ENCODE results near the gene SIRT3.
"Not testable (repeated sequence)": the region's sequence is repeated elsewhere in the genome, so short reads cannot be mapped to it uniquely, and the experiment has no call there.

Gene SIRT3

DNA sequence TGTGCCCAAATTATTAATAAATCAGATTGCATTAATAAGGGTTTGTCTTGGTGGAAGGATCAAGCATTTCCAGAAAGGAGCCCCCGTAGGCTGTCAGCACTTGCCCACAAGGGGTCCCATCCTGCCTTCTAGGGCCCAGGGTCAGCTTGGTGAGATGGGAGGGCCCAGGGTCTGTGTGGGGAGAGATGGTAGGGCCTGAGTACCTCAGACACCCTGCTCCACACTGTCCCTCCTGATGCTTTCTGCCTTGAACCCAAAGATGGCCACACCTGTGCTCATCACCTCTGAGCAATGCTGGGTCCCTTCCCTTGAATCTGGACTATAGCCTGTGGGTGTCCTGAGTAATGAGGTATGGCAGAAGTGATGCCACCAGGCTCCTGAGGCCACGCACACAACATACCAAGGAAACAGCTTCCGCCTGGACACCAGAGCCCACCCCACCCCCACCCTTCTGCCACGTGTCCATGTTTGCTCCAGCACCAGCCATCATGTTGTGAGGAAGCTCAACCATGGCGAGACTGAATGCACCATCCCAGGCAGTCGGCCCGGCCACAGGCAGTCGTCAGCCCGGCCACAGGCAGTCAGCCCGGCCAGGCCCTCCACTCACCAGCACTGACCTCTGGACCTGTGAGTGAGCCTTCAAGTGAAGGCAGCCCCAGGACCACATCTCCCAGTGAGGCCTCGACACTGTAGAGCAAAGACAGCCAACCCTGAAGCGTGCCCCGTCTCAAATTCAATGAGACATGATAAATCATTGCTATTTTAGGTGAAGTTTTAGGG, 35.7 kb downstream of the SIRT3 start:
- peak; percentile 14 for DNase-seq

DNA sequence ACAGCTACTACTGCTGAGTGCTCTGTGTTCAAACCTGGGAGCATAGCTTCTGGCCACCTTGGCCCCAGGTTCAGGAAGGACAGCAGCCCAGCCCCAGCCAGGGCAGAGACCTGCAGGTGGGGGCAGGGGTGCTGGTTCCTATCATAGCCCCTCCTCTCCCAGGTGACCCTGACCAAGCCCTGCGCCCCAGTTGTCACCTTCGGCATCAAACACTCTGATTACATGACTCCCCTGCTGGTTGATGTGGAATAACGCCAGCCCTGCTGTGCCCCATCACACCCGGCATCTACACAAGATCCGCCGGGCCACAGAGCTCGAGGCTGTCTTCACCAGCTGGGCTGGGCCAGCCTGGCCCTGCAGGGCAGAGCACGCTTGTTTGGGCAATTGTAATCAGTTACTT, 36.4 kb downstream of the SIRT3 start:
- DNase-seq: peak; percentile 14

DNA sequence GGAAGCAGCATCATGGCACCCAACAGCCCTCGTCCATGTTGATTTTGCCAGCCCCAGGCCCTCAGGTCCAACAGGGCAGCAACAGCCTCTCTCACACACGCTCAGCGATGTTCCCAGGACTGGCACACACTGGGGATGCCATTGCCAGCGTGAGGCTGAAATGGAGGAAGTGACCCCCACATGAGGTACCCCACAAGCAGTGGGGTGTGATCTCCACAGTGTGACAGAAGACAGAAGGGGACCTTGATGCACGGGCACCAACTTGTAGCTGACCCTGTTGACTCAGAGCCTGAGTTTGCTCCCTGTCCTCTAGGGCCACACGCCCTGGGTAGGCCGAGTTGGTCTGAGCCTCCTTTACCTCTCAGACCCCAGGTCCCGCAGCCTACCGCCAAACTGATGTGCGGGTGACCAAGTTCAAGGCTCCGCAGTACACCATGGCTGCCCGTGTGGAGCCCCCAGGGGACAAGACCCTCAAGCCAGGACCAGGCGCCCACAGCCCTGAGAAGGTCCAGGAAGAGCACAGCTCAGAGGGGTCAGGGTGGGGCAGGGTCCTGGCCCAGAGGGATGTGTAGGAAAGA, 37.0 kb downstream of the SIRT3 start:
- peak; percentile 13 for DNase-seq

DNA sequence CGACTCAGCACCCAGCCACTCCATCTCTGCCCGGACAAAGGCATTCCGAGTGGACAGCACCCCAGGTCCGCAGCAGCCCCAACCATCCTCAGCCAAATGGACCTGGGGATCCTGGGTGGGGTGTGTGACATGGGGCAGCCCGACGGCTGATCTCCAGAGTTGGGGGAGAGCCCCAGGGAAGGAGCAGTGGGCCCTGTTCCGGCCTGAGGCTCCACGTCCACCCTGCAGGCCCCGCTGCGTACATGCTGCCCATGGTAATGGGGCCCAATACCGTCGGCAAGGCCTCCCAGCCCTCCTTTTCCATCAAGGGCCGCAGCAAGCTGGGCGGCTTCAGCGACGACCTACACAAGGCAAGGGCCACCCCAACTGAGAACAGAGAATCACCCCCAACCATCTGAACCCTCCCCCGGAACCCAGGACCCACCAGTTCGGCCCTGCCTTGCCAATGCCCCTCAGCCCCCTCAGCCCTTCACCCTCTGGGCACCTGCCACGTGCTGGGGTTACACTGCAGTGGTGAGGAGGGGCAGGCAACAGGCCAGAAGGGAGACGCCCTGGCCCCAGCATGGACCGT, 37.8 kb downstream of the SIRT3 start:
- no peak for DNase-seq

DNA sequence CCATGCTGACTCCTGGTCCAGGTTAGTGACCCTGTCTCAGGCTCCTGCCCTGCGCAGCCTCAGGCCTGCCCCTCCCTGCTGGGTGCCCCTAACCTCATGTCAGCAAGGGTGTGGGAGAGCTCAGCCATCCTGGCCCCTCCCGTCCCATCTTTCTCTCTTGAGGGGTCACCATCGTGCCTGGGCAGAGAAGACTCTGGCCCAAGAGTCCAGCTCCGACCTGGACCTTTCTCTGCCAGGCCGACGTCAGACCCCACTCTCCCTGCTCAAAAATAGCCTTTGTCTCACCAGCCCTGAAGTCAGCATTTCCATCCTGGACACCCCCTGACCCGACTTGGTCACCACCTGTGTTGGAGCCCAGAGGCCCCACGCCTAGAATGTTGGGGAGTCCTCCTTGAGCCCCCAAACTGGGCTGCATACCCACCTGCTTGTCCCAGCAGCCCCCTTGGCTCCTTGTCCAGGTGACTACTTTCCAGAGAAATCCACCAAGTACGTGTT, 38.4 kb downstream of the SIRT3 start:
- DNase-seq: peak; percentile 13

DNA sequence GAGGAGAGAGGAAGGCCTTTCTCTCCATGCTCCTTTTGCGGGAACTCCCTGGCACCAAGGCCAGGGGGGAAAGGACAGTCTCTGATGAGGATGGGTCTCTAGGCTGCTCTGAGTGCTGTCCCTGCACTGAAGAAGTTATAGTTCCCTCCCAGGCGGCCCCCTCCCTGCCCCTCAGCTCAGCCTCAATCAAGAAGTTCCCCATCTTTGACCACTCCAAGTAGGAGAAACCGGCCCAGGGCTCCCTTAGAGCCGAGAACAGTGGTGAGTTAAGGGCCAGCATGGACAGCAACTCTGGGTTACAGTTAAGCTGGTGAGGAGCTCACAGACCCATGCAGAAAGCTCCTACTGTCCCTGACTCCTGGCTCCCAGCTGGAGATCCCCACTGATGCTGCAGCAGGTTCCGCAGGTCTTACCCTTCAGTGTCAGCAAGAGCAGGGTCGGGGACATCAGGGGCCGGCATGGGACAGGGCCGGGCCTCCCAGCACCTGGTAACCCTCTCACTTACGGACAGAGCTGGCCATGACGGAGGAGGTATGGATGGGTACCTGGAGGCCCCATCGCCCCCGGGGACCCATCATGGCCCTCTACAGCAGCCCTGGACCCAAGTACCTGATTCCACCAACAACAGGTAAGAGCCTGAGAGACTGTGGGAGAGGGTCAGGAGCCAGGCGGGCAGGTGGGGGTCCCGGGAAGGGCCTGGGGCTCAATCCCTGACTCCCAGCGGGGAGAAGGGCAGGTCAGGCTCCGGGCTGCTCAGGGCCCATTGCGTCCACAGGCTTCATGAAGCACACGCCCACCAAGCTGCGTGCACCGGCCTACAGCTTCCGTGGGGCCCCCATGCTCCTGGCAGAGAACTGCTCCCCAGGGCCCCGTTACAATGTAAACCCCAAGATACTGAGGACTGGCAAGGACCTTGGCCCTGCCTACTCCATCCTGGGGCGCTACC, 39.1 kb downstream of the SIRT3 start:
- no peak for DNase-seq

DNA sequence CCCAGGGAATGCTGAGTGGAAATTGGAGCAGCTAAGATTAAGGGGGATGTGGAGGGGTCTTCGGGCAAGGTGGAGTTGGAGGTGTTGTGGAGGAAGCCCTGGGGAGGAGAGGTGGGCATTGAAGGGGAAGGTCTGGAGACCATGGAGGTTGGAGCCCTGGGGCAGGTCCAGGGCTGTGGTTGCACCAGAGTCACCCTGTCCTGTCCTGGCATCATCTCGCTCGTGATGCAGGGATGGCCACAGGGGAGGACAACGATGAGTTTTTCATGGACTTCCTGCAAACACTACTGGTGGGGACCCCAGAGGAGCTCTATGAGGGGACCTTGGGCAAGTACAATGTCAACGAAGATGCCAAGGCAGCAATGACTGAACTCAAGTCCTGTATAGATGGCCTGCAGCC, 42.7 kb downstream of the SIRT3 start:
- not testable (repeated sequence) for DNase-seq

DNA sequence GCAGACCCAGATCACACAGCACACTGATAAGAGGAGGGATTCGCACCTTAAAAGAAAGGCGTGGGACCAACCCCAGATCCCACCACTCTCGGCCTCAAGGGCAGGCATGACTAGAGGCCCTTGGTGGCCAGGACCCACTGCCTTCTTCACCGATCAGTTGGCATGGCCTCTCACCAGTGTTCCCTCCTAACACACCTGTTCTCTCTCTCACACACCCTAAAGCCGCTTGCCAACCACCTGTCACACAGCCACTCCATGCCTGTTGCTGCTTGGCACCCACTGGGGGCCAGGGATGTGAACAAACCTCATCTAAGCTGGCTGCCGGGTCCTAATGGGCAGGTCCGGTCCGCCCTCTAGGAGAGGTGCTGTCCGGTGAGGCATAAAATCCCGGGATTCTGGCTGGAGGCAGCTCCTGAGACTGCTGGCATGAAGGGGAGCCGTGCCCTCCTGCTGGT, 43.4 kb downstream of the SIRT3 start, which contains the start of gene SCGB1C1:
Gene SCGB1C1 (plus strand): TSS at position 405 of the 455 bp plus-strand sequence. CDS start 22 bp downstream, at position 427.
- not testable (repeated sequence) for DNase-seq

DNA sequence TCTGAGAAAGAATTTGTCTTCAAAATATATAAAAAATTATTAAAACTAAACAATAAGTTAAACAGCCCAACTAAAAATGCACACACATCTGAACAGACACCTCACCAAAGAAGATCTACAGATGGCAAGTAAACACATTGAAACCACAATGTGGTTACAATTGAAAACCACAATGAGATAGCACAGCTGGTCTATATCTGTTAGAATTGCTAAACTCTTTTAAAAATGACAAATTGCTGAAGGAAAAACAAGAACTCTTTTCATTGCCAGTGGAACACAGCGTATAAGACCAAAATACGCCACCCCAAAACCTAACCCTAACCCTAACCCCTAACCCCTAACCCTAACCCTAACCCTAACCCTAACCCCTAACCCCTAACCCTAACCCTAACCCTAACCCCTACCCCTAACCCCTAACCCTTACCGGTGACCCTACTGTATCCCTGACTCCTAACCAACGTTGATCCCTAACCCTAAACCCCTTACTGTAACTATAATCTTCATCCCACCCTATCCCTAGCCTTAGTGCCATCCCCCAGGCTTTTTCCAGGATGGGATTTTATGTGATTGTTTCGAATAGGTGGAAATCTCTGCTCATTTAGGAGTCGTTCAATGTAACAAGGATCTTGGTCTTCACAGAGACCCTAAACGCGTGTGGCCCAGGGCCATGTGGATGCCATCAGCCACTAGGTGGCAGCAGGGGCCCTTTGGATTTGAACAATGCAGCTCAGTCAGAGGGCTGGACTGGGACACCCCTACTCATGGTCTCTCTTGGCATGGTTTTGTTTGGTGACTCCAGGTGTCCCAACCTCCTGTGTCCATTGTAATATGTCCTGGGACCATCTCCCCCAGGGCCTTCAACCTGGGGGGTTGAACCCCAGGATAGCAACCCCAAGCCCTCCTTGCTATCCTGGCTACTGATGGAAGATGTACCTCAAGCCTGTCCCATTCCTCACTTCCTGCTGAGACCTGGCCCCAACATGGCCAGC, 44.4 kb downstream of the SIRT3 start:
- peak; percentile 70 for DNase-seq

DNA sequence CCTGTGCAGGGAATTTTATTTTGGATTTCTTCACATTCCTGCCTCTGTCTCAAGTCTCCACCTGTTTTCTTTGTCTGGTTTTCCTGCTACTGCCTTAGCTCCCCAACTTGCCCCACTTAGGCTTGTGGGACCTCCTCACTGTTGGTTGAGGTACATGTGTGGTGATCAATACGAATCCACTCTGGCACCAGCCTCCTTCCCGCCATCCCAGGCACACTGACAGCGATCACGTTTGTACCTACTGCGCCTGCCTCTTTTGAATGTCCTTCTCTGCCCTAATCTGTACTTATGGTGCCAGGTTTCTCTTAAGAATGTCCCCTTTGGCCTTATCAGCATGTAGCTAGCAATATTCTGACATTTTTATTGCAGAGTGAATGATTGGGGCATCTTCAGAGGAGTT, 45.6 kb downstream of the SIRT3 start:
- DNase-seq: not testable (repeated sequence)

DNA sequence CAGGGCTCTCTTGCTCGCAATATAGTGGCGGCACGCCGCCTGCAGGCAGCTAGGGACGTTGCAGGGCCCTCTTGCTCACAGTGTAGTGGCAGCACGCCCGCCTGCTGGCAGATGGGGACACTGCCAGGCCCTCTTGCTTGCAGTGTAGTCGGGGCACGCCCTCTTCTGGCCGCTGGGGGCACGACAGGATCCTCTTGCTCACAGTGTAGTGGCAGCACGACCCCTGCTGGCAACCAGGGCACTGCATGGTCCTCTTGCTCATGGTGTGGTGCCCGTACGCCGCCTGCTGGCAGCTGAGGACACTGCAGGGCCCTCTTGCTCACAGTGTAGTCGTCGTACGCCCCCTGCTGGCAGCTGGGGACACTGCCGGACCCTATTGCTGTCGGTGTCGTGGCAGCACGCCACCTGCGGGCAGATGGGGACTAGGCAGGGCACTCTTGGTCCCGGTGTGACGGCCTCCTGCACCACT, 46.3 kb downstream of the SIRT3 start:
- peak; percentile 17 for DNase-seq

DNA sequence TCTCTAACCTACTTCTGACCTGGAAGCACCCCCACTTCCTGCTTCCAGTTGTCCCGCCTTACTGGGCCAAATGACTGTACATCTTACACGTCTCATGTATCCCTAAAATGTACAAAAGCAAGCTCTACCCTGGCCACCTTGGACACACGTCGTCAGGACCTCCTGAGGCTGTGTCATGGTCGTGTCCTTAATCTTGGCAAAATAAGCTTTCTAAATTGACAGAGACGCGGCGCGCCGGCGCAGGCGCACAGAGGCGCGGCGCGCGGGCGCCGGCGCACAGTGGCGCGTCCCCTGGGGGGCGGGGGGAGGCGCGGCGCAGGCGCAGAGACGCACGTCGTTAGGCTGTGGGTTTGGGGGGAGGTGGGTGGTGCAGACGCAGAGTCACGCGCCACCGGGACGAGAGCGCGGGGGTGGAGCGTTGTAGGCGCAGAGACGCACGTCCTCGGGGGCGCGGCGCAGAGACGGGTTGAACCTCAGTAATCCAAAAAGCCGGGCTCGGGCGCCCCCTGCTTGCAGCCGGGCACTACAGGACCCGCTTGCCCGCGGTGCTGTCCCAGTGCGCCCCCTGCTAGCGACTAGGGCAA, 46.9 kb downstream of the SIRT3 start:
- DNase-seq: peak; percentile 14

DNA sequence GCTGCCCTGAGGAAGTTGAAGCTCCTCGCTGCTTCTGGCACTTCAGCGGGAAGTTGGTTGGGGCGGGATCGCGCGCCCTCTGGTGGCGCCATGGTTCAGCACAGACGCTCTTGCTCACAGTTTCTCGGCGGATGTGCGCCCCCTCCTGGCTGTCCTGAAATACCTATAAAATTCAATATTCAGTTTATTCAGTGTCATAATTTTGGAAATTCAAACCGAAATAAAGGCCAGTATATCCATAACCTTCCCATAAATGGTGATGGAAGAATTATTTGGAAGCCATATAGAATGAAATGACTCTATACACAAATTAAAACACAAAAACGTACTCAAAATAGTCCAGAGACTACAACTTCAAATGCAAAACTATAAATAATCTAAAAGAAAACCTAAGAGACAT, 55.9 kb downstream of the SIRT3 start:
- not testable (repeated sequence) for DNase-seq
